Activated T-cell treated with anti-CD3 and anti-CD28 coated beads for 1 hour (primary cell): Measurements from ENCODE around the gene GCC1.

Source experiments
- DNase-seq: peaks from one replicate; pipeline ENCODE4 v3.0.0-alpha.2; 2020; ENCODE audit warnings: low read depth

The GCC1 gene

DNA sequence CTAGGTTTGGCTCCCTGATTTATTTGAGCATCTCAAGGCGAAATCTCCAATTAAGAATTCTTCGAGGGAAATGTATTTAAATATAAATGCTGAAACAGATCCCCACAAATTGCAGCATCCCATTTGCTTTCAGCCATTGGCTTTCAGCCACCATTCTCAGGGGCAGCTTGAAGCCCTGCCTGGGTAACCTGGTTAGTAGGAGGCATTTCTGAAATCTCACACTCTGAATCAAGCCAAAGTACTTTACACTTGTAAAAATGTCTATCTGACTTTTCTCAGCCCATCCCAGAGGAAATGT is 49.1 kb downstream of the GCC1 start:
- no peak for DNase-seq

GRCh38 chr7:127535546-127536393 is 49.6 kb downstream of the GCC1 start:
- DNase-seq = no peak

DNA sequence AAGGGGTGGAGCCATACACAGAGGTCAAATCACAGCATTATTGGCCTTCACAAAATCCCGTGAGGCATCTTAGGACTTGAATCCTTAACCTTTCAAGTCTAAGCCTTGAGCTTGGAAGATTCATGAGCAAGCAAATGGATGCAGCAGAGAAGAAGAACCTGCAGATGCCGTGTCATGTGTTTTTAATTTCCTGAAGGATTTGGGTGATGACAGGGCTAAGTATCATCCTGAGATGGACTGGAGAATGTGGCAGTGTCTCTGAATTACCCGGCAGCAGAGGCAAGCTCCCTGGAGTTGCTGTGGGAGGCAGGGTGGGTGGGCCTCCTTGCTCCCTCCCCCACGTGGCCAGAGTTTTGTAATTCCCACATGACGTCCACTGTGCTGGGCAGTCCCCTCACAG is 50.8 kb downstream of the GCC1 start:
- no peak for DNase-seq

DNA sequence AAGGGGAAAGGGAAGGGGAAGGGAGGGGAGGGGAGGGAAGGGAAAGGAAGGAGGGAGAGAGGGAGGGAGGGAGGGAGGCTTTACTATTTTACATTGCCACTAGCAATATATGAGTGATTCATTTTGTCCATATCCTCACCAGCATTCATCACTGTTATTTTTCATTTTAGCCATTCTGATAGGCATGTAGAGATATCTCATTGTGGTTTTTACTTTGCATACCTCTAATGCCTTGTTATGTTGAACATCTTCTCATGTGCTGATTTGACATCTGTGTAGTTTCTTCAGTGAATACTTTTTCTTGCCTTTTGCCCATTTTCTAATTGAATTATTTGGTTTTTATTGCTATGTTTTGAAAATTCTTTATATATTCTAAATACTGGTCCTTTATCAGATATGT is 52.7 kb downstream of the GCC1 start:
- DNase-seq = no peak

- DNase-seq = no peak
These were observed 53.2 kb downstream of the GCC1 start for GRCh38 chr7:127532151-127532550.
